HG03103 (cell line): ENCODE measurements around the gene NTNG1.

Experiments
- ATAC-seq: cut with Tn5 transposase; IDR thresholded peaks from one replicate; pipeline ENCODE4 v1.9.1; 2021; ENCODE audit warnings: low read depth; ENCODE audit not compliant: unreplicated experiment

Gene NTNG1

DNA sequence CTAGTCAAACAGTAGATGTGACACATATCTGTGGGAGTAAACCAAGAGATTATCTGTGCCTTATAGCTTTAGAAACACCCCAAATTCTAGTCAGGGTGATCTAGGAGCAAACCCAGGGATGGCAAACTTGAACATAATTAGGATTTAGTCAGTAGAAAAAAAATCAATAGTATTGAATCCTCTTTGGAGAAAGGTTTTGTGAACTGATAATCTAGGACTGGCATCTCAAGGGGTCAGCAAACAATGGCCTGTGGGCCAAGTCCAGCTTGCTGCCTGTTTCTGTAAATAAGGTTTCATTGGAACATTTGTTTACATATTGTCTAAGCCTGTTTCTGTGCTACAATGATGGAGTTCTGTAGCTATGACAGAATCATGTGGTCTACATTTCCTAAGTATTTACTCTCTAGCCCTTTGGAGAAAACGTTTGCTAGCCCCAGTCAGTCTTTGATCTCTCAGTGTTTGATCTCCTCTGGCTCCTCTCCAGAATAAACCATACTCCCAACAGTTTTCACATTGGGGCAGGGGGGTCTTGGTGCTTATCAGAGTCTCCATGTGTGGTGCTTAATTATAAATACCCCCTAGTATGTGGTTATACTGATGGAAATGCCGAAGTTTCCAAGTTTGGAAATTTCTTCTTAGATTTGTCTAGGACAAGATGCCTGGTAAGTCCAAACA, 385.8 kb downstream of the NTNG1 start:
- ATAC-seq, result no peak

DNA sequence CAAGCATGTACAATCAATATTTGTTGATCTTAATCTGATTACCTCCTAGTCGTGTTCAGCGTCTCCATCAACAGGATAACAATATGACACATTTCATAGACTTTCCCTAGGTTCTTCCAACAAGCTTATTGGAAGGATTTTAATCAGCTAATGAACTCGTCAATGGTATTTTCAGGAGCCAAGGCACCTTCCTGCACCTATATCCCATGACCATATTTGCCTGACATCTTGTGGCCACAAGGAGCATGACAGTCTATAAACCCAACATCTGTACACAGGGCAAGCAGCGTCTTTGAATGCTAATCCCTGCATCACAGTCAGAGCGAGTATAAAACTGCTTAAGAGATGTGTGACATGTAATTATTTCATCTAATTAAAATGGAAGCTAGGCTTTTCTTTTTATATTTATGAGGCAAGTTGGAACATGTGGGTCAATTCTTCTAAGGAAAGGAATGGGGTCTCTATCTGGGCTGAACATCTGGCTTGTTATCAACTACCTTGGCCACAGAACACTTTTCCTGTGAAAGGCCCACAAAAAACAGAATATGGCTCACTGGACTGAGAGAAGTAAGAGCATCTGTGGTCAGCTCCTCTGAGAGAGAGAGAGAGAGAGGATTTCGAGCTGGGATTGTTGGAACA, 388.8 kb downstream of the NTNG1 start:
- peak; percentile 94 for ATAC-seq

DNA sequence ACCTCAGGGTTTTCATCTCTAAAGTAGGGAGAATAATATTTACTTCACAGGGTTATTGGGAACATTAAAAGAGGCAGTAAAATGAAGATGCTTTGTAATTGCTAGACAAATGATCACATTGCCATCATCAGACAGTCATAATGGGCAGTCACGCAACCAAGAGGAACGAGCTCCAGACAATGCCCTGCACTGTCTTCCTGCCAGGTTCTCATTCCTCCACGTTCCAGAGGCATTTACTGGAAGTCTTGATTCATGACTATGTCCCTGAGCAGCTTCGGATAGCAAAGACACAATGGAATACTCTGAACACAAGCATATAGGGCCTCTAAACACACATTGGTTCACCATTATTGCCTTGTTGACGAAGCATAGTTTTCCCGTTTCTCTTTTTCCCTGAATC, 389.7 kb downstream of the NTNG1 start:
- ATAC-seq, result no peak

DNA sequence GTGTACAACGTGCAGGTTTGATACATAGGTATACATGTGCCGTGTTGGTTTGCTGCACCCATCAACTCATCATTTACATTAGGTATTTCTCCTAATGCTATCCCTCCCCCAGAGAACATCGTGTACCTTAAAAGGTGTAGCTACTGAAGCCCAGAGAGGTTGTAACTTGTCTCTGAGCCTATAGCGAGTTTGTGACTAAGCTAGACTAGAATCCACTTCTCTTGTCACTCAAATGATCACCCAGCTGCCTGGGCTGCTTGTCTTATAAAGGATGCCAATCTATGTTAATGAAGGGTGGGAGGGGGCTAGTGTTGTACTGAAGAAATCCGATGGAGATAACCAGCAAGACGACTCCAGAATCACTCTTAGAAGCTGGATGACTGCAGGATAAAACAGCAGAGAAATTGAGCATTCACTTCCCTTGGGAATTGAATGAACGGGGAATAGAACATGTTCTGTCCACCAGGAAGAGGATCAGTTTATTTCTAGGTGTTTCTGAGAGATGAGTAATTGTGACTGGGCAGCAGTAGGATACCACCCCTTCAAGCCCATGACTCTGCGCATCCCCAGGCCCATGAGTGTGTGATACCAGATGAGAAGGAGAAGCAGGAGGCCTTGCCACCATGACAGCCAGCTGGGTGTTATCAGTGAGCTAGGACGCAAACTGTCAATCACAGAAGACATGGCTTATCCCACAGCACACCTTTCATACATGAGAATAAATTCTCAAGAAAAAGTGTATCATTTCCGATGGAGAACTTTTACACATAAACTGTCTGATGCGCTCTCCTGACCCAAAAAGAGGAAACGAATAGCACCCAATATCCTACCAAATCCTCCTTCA, 390.4 kb downstream of the NTNG1 start:
- ATAC-seq, result no peak

DNA sequence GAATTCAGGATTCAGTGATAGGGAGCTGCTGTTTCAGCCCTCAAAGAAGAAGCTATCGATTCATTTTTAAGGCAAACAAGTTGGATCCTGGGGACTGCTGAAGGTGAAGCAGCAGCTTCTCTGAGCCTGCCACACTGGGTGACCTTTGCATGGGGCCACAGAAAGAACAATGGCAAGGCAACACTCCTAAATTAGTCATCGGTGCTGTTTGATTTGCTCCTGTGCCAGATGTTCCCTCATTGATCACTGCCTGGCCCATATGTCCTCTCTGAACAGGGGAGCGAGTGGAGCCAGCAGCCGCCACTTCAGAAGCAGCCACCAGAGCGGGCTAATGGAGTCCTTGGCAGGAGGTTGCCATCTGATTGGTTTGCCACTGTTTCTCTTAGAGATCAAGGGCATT, 391.5 kb downstream of the NTNG1 start:
- ATAC-seq, result no peak
